Trophoblast cell (in vitro differentiated cells and primary cell): ENCODE data around the gene SMIM36.
A peak's percentile ranks its signal among the peaks of the same experiment; 100 is the strongest.

Experiments used
- DNase-seq, 2 donors: peaks; one replicate each; pipeline ENCODE4 v3.0.0-alpha.2; 2016
- H2AFZ ChIP-seq: 2 replicates; pipeline ENCODE4 v1.6.1; 2013; ENCODE audit warnings: low read length, moderate library complexity, mild to moderate bottlenecking; ENCODE audit not compliant: insufficient read depth, poor library complexity
- H2AK5ac ChIP-seq: 2 replicates; pipeline ENCODE4 v1.6.1; 2013; ENCODE audit warnings: mild to moderate bottlenecking, low read length
- H2BK120ac ChIP-seq: 2 replicates; pipeline ENCODE4 v1.6.1; 2013; ENCODE audit warnings: low read length, mild to moderate bottlenecking, moderate library complexity; ENCODE audit not compliant: insufficient read depth, poor library complexity
- H2BK12ac ChIP-seq: 2 replicates; pipeline ENCODE4 v1.6.1; 2013; ENCODE audit warnings: mild to moderate bottlenecking, low read length, moderate library complexity
- H2BK5ac ChIP-seq: 2 replicates; pipeline ENCODE4 v1.6.1; 2013; ENCODE audit warnings: low read length, low read depth, moderate library complexity, mild to moderate bottlenecking; ENCODE audit not compliant: poor library complexity
- H3K14ac ChIP-seq: 2 replicates; pipeline ENCODE4 v1.6.1; 2013; ENCODE audit warnings: mild to moderate bottlenecking, low read length
- H3K18ac ChIP-seq: 2 replicates; pipeline ENCODE4 v1.6.1; 2013; ENCODE audit warnings: mild to moderate bottlenecking, low read length
- H3K23ac ChIP-seq: 2 replicates; pipeline ENCODE4 v1.6.1; 2013; ENCODE audit warnings: low read length
- H3K27ac ChIP-seq: 2 replicates; pipeline ENCODE4 v1.5.1; 2013; ENCODE audit warnings: low read depth, mild to moderate bottlenecking, inconsistent platforms, low read length, moderate library complexity
- H3K27me3 ChIP-seq: 2 replicates; pipeline ENCODE4 v1.6.1; 2013; ENCODE audit warnings: inconsistent platforms, mild to moderate bottlenecking, low read length, moderate library complexity; ENCODE audit not compliant: insufficient read depth
- H3K36me3 ChIP-seq, 2 experiments: 1 replicate in 1 of 2; 2 replicates in 1 of 2; pipeline ENCODE4 v1.6.1; 2013; ENCODE audit warnings: low read length in 2 of 2, mild to moderate bottlenecking in 2 of 2, moderate library complexity in 1 of 2; ENCODE audit not compliant: insufficient read depth in 2 of 2, control insufficient read depth in 1 of 2
- H3K4ac ChIP-seq: 2 replicates; pipeline ENCODE4 v1.6.1; 2013; ENCODE audit warnings: low read depth, mild to moderate bottlenecking, low read length, moderate library complexity
- H3K4me1 ChIP-seq, 2 experiments: 1 replicate in 1 of 2; 2 replicates in 1 of 2; pipeline ENCODE4 v1.6.1; 2013; ENCODE audit warnings: low read length in 2 of 2, mild to moderate bottlenecking in 2 of 2, moderate library complexity in 1 of 2; ENCODE audit not compliant: insufficient read depth in 2 of 2, control insufficient read depth in 1 of 2
- H3K4me2 ChIP-seq: 2 replicates; pipeline ENCODE4 v1.6.1; 2013; ENCODE audit warnings: inconsistent platforms, mild to moderate bottlenecking, low read length, moderate library complexity
- H3K4me3 ChIP-seq: 2 replicates; pipeline ENCODE4 v1.5.1; 2013; ENCODE audit warnings: mild to moderate bottlenecking, low read depth, low read length, inconsistent platforms
- H3K79me1 ChIP-seq: one replicate; pipeline ENCODE4 v1.6.1; 2013; ENCODE audit warnings: low read length
- H3K79me2 ChIP-seq: 2 replicates; pipeline ENCODE4 v1.6.1; 2013; ENCODE audit warnings: low read length, mild to moderate bottlenecking; ENCODE audit not compliant: control insufficient read depth, insufficient read depth, poor library complexity
- H3K9ac ChIP-seq: 2 replicates; pipeline ENCODE4 v1.6.1; 2013; ENCODE audit warnings: mild to moderate bottlenecking, low read length
- H3K9me3 ChIP-seq: 2 replicates; pipeline ENCODE4 v1.6.1; 2013; ENCODE audit warnings: low read depth, mild to moderate bottlenecking, control low read depth, inconsistent platforms, low read length; ENCODE audit not compliant: insufficient read depth
- H4K12ac ChIP-seq: 2 replicates; pipeline ENCODE4 v1.6.1; 2013; ENCODE audit warnings: low read depth, mild to moderate bottlenecking, low read length, moderate library complexity
- H4K8ac ChIP-seq: 2 replicates; pipeline ENCODE4 v1.6.1; 2013; ENCODE audit warnings: low read depth, mild to moderate bottlenecking, low read length, moderate library complexity
- H4K91ac ChIP-seq: one replicate; pipeline ENCODE4 v1.6.1; 2013; ENCODE audit warnings: low read depth, mild to moderate bottlenecking, low read length, moderate library complexity
- WGBS: extraction: QIAGEN DNeasy Blood & Tissue Kit; methylation state at CpG from one replicate; pipeline ENCODE4 v1.1.7; 2013; ENCODE audit warnings: missing lambda C conversion rate; ENCODE audit not compliant: insufficient read length, insufficient coverage; ENCODE audit errors: extremely low coverage; 5-methylcytosine and 5-hydroxymethylcytosine counted together

Gene SMIM36

DNA sequence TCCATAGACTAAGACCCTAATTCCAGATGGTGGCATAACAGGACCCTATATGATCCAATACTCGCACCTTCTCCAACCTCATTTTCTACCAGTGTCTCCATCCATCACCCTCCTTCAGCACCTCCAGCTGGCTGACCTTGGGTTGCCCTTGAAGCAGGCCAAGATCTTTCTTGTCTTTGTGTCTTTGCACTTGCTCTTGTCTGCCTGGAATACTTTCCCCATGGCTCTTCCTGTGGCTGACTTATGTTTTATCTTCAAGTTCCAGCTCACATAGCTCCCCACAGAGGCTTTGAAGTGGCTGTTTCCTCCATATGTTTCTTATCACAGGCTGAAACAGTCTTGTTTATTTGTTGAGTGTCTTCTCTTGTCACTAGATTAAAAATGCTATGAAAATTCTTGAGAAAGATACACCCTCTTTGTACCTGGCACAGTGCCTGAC lies 60.0 kb downstream of the SMIM36 start:
- peaks cover 9% of the 10 kb centered on the region for H3K79me1 ChIP-seq
- H3K4ac ChIP-seq: no peak overlapping the region
- H3K23ac ChIP-seq: no peak overlapping the region
- H3K27ac ChIP-seq: no peak overlapping the region
- H3K9ac ChIP-seq: no peak overlapping the region
- H4K91ac ChIP-seq: no peak overlapping the region
- no peak overlapping the region for H3K18ac ChIP-seq
- H4K8ac ChIP-seq: no peak overlapping the region
- H3K36me3 ChIP-seq: no peaks in the 10 kb centered on the region
- H3K4me2 ChIP-seq: no peak overlapping the region
- H2AK5ac ChIP-seq: no peak overlapping the region
- H3K4me1 ChIP-seq: peaks cover 10 to 16% of the 10 kb centered on the region in 2 experiments
- no peaks in the 10 kb centered on the region for H3K27me3 ChIP-seq
- no peaks in the 10 kb centered on the region for H3K9me3 ChIP-seq
- DNase-seq: no peak
- WGBS: no CpG with 5 or more reads among the region's 1 CpG
- H3K4me3 ChIP-seq: no peak overlapping the region
- no peak overlapping the region for H3K14ac ChIP-seq
- peak overlapping the region; percentile 32 for H2BK12ac ChIP-seq
- H4K12ac ChIP-seq: no peak overlapping the region
- no peak overlapping the region for H2BK5ac ChIP-seq
- H3K79me2 ChIP-seq: no peaks in the 10 kb centered on the region
- H2AFZ ChIP-seq: no peak overlapping the region
- no peak overlapping the region for H2BK120ac ChIP-seq

DNA sequence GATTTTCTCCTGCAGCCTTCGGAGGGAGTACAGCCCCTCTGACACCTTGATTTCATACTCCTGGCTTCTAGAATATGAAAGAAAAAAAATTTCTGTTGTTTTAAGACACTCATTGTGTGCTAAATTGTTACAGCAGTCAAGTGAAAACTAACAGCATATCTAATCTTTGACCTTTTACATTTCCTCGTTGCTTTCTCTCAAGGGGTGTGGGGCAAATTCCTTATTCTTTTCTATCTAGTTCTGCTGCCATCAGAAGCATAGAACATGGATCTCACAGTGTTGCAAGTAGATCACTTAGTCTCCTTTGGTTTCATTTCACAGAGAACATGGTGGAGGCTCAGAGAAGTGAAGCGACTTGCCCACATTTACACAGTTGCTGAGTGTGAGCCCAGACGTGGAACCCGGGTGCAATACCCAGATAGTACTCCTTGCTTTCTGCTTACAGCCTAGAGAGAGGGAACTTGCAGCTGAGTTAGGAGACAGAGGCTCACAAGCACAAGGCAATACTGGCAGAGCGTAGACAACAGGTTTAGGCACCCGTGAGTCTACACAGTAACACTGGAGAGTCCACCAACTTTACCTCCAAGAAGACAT lies 60.9 kb downstream of the SMIM36 start:
- Histone ChIP-seq H3K36me3 (no peaks in the 10 kb centered on the region), H4K12ac (no peak overlapping the region), H3K27me3 (no peaks in the 10 kb centered on the region), H2BK120ac (peak overlapping the region; percentile 79), H3K79me1 (peaks cover 9% of the 10 kb centered on the region), H3K9me3 (no peaks in the 10 kb centered on the region), H4K8ac (peak overlapping the region; percentile 66), H4K91ac (peak overlapping the region; percentile 81), H3K4ac (no peak overlapping the region), H3K23ac (peak overlapping the region; percentile 98), H3K18ac (peak overlapping the region; percentile 82), H3K9ac (no peak overlapping the region), H3K4me3 (no peak overlapping the region), H3K27ac (no peak overlapping the region), H3K4me1 (peaks cover 10 to 16% of the 10 kb centered on the region in 2 experiments), H2BK12ac (peak overlapping the region; percentile 95), H2AK5ac (no peak overlapping the region), H2BK5ac (peak overlapping the region; percentile 48), H3K4me2 (no peak overlapping the region), H3K14ac (peak overlapping the region; percentile 73), H3K79me2 (no peaks in the 10 kb centered on the region), H2AFZ (no peak overlapping the region)
- DNase-seq: no peak
- no CpG with 5 or more reads among the region's 7 CpGs for WGBS

DNA sequence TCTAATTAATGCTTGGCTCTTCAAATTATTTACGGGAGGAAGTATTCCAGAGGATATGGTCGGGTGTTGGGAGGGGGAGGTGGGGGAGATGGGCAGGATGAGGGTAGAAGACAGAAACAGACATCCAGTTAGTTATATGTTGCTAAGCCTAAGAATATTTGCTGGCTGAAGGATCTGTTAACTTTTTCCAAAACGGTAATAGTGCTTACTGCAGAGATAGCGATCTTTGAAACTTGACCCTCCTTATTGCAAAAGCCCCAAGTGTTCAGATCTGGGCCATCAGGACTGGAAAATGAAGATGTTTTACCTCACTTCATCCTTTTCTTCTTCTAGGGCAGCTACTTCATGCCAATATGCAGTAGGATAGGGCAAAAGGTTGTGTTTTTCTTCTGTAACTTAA lies 62.6 kb downstream of the SMIM36 start:
- Histone ChIP-seq H3K4ac (no peak overlapping the region), H3K79me1 (peaks cover 17% of the 10 kb centered on the region), H3K18ac (no peak overlapping the region), H3K27me3 (no peaks in the 10 kb centered on the region), H4K8ac (no peak overlapping the region), H3K79me2 (no peaks in the 10 kb centered on the region), H3K9me3 (no peaks in the 10 kb centered on the region), H3K14ac (no peak overlapping the region), H3K4me1 (peaks cover 23% of the 10 kb centered on the region in 2 experiments), H3K23ac (no peak overlapping the region), H4K91ac (no peak overlapping the region), H3K4me2 (no peak overlapping the region), H2AFZ (no peak overlapping the region), H2AK5ac (no peak overlapping the region), H3K36me3 (no peaks in the 10 kb centered on the region), H3K27ac (peak overlapping the region; percentile 90), H3K4me3 (no peak overlapping the region), H2BK12ac (no peak overlapping the region), H4K12ac (no peak overlapping the region), H3K9ac (no peak overlapping the region), H2BK5ac (no peak overlapping the region), H2BK120ac (no peak overlapping the region)
- WGBS: no CpG with 5 or more reads among the region's 4 CpGs
- peak; percentile 56 to 84 for DNase-seq

DNA sequence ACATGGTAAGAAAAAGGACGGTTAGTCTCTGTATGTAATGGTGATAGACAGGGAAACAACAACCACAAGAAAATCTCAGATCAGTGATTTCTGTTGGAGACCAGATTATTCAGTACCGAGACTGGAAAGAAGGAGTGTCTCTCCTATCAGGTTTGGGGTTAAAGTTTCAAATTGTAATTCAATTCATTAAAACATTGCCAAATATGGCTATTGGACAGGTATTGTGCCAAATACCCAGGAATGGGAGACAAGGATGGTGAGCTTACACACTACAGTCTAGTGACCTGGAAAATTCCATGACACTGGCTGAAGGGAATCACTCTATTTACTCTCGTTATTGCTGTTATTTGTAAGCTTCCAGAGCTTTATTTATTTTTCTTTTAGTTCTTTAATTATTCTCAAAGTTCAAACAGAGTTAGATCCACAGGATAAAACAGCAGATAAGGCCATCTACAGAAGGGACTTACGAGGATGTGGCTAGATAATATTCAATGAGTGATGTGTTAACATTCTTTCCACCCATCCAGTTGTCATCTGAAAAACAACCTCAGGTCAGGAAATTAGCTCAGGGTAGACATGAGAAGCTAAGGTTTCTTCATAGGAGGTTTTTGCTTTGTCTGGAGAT lies 64.6 kb downstream of the SMIM36 start:
- Histone ChIP-seq H3K79me2 (no peaks in the 10 kb centered on the region), H3K9me3 (no peaks in the 10 kb centered on the region), H4K12ac (no peak overlapping the region), H2AK5ac (no peak overlapping the region), H3K79me1 (peaks cover 17% of the 10 kb centered on the region), H2BK120ac (no peak overlapping the region), H3K4me3 (no peak overlapping the region), H4K8ac (no peak overlapping the region), H3K14ac (no peak overlapping the region), H3K27ac (no peak overlapping the region), H3K9ac (no peak overlapping the region), H3K4me1 (peaks cover 26 to 31% of the 10 kb centered on the region in 2 experiments), H2BK5ac (no peak overlapping the region), H2AFZ (no peak overlapping the region), H3K36me3 (no peaks in the 10 kb centered on the region), H3K23ac (no peak overlapping the region), H3K4me2 (no peak overlapping the region), H3K27me3 (no peaks in the 10 kb centered on the region), H3K4ac (no peak overlapping the region), H4K91ac (no peak overlapping the region), H2BK12ac (no peak overlapping the region), H3K18ac (no peak overlapping the region)
- no CpG with 5 or more reads among the region's 4 CpGs for WGBS
- DNase-seq: no peak
